Ascending aorta (tissue), 2 donors: Measurements from ENCODE around the gene ZNF423. TPM values are rescaled to one million over a fixed set of nuclear protein-coding genes. Genes with fewer than 3 reads are reported as not detected.

Experiments
- DNase-seq, 2 donors: peaks; one replicate each; pipeline ENCODE4 v3.0.0-alpha.2; 2019; ENCODE audit warnings: low spot score in 2 of 2
- H3K27ac ChIP-seq, 2 donors: fragments of 200-600 bp; sonication (generic); one replicate each; pipeline ENCODE4 v1.5.1; 2016 to 2017; ENCODE audit warnings: mild to moderate bottlenecking in 1 of 2
- H3K27me3 ChIP-seq: fragments of 200-600 bp; sonication (generic); one replicate; pipeline ENCODE4 v1.5.1; 2017
- H3K36me3 ChIP-seq, 2 donors: fragments of 200-600 bp; sonication (generic); one replicate each; pipeline ENCODE4 v1.5.1; 2016
- H3K4me1 ChIP-seq, 2 donors: fragments of 200-600 bp; sonication (generic); one replicate each; pipeline ENCODE4 v1.5.1; 2016 to 2017; ENCODE audit warnings: mild to moderate bottlenecking in 1 of 2
- H3K4me3 ChIP-seq, 2 donors: fragments of 200-600 bp; sonication (generic); one replicate each; pipeline ENCODE4 v1.5.1; 2016 to 2017; ENCODE audit warnings: mild to moderate bottlenecking in 1 of 2
- H3K9me3 ChIP-seq, 2 donors: fragments of 200-600 bp; sonication (generic); one replicate each; pipeline ENCODE4 v1.5.1; 2016
- CTCF ChIP-seq, 3 experiments: fragments of 200-600 bp in 2 of 3; fragments of 450-650 bp in 1 of 3; sonication (generic) in 2 of 3; IDR thresholded peaks; one replicate each; pipeline ENCODE4 v1.5.1; 2016 to 2019; ENCODE audit warnings: antibody characterized with exemption in 3 of 3, mild to moderate bottlenecking in 1 of 3, moderate library complexity in 1 of 3
- intact Hi-C: fragments of 100-400 bp; cut with DNase I; formaldehyde crosslinking; loops from one replicate; pipeline ENCODE4 v1.15.1; 2023
- total RNA-seq: library from RNA; depleted of rRNA; stranded (reverse); fragments of >200 nt; gene quantifications from one replicate; pipeline ENCODE4 v1.1.0, GENCODE V29; 2016

ZNF423 gene
- total RNA-seq, 1 donor from 2014 or later, result 42.9 TPM

- no peaks in the 10 kb centered on the region for H3K9me3 ChIP-seq
- H3K27me3 ChIP-seq, result no peaks in the 10 kb centered on the region
- TF ChIP-seq CTCF (IDR thresholded peaks at IDR 0.05), result no peak
- no peak overlapping the region for H3K4me3 ChIP-seq
- H3K36me3 ChIP-seq, result no peaks in the 10 kb centered on the region
- no peaks in the 10 kb centered on the region for H3K4me1 ChIP-seq
- no peak overlapping the region for H3K27ac ChIP-seq
- intact Hi-C loops, result no loop called here
- DNase-seq, result no peak
These were observed 11.3 kb upstream of the ZNF423 start for GRCh38 chr16:49867234-49867633.

GRCh38 chr16:49866595-49867071 lies 10.7 kb upstream of the ZNF423 start:
- Histone ChIP-seq H3K27ac (peak overlapping the region; percentile 25 to 36), H3K4me1 (no peaks in the 10 kb centered on the region)
- intact Hi-C loops, result no loop called here

DNA sequence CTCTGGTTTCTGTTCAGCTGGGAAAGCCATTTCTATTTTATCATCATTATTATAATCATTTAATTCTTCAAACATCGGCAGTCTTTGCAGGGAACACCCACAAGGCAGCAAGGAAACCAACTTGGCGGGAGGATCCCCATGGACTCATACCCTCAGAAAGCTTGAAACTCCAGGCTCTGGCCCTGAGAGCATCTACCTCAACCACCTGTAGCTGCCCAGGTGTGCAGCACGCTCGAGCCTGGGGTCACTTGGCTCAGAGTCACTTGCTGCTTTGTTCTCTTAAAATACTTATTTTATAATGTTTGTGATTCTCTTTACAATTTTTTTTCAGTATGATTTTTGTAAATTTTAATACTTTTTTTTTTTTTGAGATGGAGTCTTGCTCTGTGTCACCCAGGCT lies 6.8 kb upstream of the ZNF423 start:
- Histone ChIP-seq H3K4me3 (no peak overlapping the region), H3K9me3 (no peaks in the 10 kb centered on the region), H3K27me3 (no peaks in the 10 kb centered on the region), H3K4me1 (peaks cover 0 to 2% of the 10 kb centered on the region in 2 donors), H3K27ac (no peak overlapping the region), H3K36me3 (no peaks in the 10 kb centered on the region)
- DNase-seq, result no peak
- TF ChIP-seq CTCF (IDR thresholded peaks at IDR 0.05), result no peak
- intact Hi-C loops, result no loop called here

More at GRCh38 chr16:49866595-49867071, 10.7 kb upstream of the ZNF423 start:
- H3K27me3 ChIP-seq, result no peaks in the 10 kb centered on the region
- no peak overlapping the region for H3K4me3 ChIP-seq
- H3K9me3 ChIP-seq, result no peaks in the 10 kb centered on the region
- no peak for DNase-seq
- TF ChIP-seq CTCF (IDR thresholded peaks at IDR 0.05), result no peak
- H3K36me3 ChIP-seq, result no peaks in the 10 kb centered on the region

- H3K4me3 ChIP-seq, result no peak overlapping the region
- no peak for TF ChIP-seq CTCF (IDR thresholded peaks at IDR 0.05)
- no peaks in the 10 kb centered on the region for H3K27me3 ChIP-seq
- no peak for DNase-seq
- no peaks in the 10 kb centered on the region for H3K9me3 ChIP-seq
- no peak overlapping the region for H3K27ac ChIP-seq
- H3K4me1 ChIP-seq, result peaks cover 0 to 7% of the 10 kb centered on the region in 2 donors
- intact Hi-C loops, result no loop called here
- H3K36me3 ChIP-seq, result no peaks in the 10 kb centered on the region
These were observed 5.4 kb upstream of the ZNF423 start for GRCh38 chr16:49861299-49861698.

GRCh38 chr16:49860593-49860992 lies 4.7 kb upstream of the ZNF423 start:
- no peaks in the 10 kb centered on the region for H3K27me3 ChIP-seq
- DNase-seq, result no peak
- H3K4me1 ChIP-seq, result peaks cover 0 to 7% of the 10 kb centered on the region in 2 donors
- TF ChIP-seq CTCF (IDR thresholded peaks at IDR 0.05), result no peak
- intact Hi-C loops, result no loop called here
- H3K27ac ChIP-seq, result no peak overlapping the region
- no peaks in the 10 kb centered on the region for H3K36me3 ChIP-seq
- no peak overlapping the region for H3K4me3 ChIP-seq
- no peaks in the 10 kb centered on the region for H3K9me3 ChIP-seq
